Measurements from ENCODE around the gene DIS3L2. TPM values are rescaled to one million over a fixed set of nuclear protein-coding genes. Genes with fewer than 3 reads are reported as not detected.
"Not testable (repeated sequence)": the region's sequence is repeated elsewhere in the genome, so short reads cannot be mapped to it uniquely, and the experiment has no call there.

Gene DIS3L2
- total RNA-seq, 4 donors from 2014 or later, result 52.8 to 74.9 (median 61.8) TPM

DNA sequence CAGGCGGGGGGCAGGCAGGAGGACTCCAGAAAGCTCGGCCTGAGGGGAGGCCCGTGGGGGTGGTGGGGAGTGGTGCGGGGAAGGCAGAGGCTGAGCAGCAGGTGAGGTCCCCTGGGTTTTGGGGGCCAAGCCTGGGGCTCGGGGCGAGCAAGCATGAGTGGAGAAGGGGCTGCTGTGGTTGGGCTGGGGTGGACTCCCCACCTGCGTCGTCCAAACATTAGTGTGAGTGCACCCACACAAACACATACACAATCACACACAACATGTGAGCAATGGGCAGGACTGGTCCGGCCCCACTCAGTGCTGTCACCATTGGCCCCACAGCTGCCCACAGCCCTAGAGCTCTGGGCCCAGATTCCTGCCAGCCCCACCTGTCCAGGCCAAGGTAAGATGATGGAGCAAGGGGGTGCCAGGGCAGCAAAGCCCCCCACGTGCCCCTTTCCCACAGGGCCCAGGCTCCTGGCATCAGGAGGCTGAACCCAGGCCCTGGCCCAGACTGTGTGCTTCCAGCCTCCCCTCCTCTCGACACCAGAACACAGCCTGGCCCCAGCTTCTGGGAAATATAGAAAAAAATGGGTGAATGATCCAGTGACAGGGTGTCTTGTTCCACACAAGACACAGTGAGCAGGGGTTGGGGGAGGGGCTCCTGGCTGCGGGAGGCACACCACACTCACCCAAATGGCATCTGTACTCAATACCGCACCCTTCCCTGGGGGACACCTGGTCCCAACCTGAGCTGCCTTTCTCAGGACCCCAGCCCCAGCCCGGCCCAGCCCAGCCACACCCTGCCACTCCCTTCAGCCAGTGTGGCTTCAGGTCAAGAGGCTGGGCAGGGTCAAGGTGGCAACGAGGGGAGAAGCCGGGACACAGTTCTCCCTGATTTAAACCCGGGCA lies 416.6 kb downstream of the DIS3L2 start:
- Histone ChIP-seq H3K9me3 (no peaks in the 10 kb centered on the region), H3K4me1 (no peaks in the 10 kb centered on the region), H3K4me3 (no peak overlapping the region), H3K27me3 (peaks cover 0 to 29% of the 10 kb centered on the region in 2 donors), H3K27ac (no peak overlapping the region), H3K36me3 (no peaks in the 10 kb centered on the region)
- DNase-seq (ENCODE audit: low spot score in 2 of 2), result no peak
- WGBS, 2 donors, result 70 to 90% methylated on average over 13 to 17 of the region's 17 CpGs
- TF ChIP-seq POLR2A (IDR thresholded peaks at IDR 0.05) (no peak), EP300 (IDR thresholded peaks at IDR 0.05) (no peak)
- TF ChIP-seq, protein P1, sequence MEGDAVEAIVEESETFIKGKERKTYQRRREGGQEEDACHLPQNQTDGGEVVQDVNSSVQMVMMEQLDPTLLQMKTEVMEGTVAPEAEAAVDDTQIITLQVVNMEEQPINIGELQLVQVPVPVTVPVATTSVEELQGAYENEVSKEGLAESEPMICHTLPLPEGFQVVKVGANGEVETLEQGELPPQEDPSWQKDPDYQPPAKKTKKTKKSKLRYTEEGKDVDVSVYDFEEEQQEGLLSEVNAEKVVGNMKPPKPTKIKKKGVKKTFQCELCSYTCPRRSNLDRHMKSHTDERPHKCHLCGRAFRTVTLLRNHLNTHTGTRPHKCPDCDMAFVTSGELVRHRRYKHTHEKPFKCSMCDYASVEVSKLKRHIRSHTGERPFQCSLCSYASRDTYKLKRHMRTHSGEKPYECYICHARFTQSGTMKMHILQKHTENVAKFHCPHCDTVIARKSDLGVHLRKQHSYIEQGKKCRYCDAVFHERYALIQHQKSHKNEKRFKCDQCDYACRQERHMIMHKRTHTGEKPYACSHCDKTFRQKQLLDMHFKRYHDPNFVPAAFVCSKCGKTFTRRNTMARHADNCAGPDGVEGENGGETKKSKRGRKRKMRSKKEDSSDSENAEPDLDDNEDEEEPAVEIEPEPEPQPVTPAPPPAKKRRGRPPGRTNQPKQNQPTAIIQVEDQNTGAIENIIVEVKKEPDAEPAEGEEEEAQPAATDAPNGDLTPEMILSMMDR (IDR thresholded peaks at IDR 0.05), result no peak

DNA sequence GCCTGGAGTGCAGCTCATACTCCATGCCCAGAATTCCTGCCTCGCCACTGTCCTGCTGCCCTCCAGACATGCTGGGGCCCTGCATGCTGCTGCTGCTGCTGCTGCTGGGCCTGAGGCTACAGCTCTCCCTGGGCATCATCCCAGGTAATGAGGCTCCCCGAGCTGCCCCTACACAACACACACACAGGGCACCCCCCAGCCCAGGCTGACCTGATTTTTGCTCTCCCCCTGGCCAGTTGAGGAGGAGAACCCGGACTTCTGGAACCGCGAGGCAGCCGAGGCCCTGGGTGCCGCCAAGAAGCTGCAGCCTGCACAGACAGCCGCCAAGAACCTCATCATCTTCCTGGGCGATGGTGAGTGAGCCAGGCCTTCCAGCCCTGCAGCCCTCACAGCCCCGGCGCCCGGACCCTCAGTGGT lies 417.2 kb downstream of the DIS3L2 start, which contains the start of gene ALPP:
ALPP (plus strand) TSS at position 17 of the 417 bp plus-strand sequence; CDS start at position 69, 52 bp downstream.
- peaks cover 0 to 36% of the 10 kb centered on the region in 2 donors for H3K27me3 ChIP-seq
- not testable (repeated sequence) for H3K9me3 ChIP-seq; H3K4me3 ChIP-seq; DNase-seq (ENCODE audit: low spot score in 2 of 2); H3K4me1 ChIP-seq; H3K27ac ChIP-seq; H3K36me3 ChIP-seq
- WGBS, 2 donors, result 87 to 96% methylated on average over 3 to 7 of the region's 12 CpGs

DNA sequence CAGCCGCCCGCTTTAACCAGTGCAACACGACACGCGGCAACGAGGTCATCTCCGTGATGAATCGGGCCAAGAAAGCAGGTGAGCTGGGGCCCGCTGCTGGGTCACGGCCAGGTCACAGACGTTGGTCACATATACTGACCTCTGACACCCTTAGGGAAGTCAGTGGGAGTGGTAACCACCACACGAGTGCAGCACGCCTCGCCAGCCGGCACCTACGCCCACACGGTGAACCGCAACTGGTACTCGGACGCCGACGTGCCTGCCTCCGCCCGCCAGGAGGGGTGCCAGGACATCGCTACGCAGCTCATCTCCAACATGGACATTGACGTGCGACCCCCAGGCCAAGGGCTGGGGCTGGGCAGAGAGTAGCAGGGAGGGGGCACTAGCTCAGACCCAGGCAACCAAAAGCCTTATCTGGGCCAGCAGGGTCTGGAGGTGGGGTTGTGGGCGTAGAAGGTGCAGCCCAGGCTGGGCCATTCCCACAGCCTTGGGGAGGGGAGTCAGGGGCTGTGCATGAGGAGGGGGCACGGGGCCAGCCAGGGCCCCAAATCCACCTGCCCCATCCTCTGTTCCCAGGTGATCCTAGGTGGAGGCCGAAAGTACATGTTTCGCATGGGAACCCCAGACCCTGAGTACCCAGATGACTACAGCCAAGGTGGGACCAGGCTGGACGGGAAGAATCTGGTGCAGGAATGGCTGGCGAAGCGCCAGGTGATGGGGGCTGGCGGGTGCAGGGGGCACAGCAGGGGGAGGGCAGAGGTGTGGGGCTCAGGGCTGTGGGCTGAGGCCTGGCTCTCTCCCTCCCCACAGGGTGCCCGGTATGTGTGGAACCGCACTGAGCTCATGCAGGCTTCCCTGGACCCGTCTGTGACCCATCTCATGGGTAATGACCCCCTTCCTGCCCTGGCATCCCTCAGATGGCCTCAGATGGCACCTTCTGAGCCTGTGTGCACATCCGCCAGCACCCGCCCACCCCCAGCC lies 418.4 kb downstream of the DIS3L2 start:
- peaks cover 0 to 46% of the 10 kb centered on the region in 2 donors for H3K27me3 ChIP-seq
- 85 to 89% methylated on average over 25 to 32 of the region's 41 CpGs for WGBS, 2 donors
- not testable (repeated sequence) for H3K36me3 ChIP-seq; H3K4me3 ChIP-seq; H3K9me3 ChIP-seq; H3K4me1 ChIP-seq; H3K27ac ChIP-seq; DNase-seq (ENCODE audit: low spot score in 2 of 2)

DNA sequence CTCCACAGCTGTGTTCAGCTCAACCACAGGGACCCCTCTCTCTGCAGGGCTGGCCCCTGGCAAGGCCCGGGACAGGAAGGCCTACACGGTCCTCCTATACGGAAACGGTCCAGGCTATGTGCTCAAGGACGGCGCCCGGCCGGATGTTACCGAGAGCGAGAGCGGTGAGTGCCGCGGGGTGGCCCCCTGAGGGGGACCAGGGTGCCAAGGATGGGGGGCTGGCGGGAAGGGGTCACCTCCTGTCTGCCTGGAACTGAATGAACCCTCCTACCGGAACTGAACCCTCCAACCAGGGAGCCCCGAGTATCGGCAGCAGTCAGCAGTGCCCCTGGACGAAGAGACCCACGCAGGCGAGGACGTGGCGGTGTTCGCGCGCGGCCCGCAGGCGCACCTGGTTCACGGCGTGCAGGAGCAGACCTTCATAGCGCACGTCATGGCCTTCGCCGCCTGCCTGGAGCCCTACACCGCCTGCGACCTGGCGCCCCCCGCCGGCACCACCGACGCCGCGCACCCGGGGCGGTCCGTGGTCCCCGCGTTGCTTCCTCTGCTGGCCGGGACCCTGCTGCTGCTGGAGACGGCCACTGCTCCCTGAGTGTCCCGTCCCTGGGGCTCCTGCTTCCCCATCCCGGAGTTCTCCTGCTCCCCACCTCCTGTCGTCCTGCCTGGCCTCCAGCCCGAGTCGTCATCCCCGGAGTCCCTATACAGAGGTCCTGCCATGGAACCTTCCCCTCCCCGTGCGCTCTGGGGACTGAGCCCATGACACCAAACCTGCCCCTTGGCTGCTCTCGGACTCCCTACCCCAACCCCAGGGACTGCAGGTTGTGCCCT lies 419.9 kb downstream of the DIS3L2 start:
- not testable (repeated sequence) for H3K4me1 ChIP-seq; H3K4me3 ChIP-seq; H3K9me3 ChIP-seq; H3K27ac ChIP-seq; DNase-seq (ENCODE audit: low spot score in 2 of 2); H3K36me3 ChIP-seq
- H3K27me3 ChIP-seq, result peaks cover 0 to 58% of the 10 kb centered on the region in 2 donors
- WGBS, 2 donors, result 21 to 62% methylated on average over 37 to 52 of the region's 59 CpGs

DNA sequence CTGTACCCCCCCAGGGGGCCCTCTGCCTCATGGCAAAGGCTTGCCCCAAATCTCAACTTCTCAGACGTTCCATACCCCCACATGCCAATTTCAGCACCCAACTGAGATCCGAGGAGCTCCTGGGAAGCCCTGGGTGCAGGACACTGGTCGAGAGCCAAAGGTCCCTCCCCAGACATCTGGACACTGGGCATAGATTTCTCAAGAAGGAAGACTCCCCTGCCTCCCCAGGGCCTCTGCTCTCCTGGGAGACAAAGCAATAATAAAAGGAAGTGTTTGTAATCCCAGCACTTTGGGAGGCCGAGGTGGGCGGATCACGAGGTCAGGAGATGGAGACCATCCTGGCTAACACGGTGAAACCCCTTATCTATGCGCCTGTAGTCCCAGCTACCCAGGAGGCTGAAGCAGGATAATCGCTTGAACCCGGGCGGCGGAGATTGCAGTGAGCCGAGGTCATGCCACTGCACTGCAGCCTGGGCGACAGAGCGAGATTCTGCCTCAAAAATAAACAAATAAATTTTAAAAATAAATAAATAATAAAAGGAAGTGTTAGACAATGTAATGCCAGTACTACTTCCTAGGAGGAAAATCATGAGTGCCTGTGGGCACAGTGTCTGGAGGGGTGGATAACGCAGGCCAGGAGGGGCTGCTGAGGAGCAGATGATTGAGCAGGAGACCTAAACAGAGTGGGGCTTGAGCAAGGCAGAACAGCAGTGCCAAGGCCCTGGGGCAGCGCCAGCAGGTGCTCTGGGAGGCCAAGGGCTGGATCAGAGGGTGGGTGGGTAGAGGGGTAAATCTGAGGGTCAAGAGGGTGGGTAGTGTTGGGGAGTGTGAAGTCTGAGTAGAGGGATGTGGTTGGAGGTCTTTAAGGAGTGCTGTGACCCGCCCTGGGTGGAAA lies 421.1 kb downstream of the DIS3L2 start:
- H3K4me3 ChIP-seq, result no peak overlapping the region
- H3K27me3 ChIP-seq, result peaks cover 0 to 70% of the 10 kb centered on the region in 2 donors
- H3K36me3 ChIP-seq, result no peaks in the 10 kb centered on the region
- 54 to 65% methylated on average over 18 of the region's 18 CpGs for WGBS, 2 donors
- no peak for DNase-seq (ENCODE audit: low spot score in 2 of 2)
- peaks cover 0 to 18% (median 0%) of the 10 kb centered on the region in 4 donors for H3K4me1 ChIP-seq
- no peaks in the 10 kb centered on the region for H3K9me3 ChIP-seq
- H3K27ac ChIP-seq, result no peak overlapping the region
- TF ChIP-seq, protein P1 (IDR thresholded peaks at IDR 0.05), result no peak
- TF ChIP-seq POLR2A (IDR thresholded peaks at IDR 0.05) (no peak), EP300 (IDR thresholded peaks at IDR 0.05) (no peak)
